Measurements from ENCODE around the gene TBC1D17.

GRCh38 chr19:49878744-49879070 lies 1.2 kb downstream of the TBC1D17 start:
- TF ChIP-seq, protein P1, sequence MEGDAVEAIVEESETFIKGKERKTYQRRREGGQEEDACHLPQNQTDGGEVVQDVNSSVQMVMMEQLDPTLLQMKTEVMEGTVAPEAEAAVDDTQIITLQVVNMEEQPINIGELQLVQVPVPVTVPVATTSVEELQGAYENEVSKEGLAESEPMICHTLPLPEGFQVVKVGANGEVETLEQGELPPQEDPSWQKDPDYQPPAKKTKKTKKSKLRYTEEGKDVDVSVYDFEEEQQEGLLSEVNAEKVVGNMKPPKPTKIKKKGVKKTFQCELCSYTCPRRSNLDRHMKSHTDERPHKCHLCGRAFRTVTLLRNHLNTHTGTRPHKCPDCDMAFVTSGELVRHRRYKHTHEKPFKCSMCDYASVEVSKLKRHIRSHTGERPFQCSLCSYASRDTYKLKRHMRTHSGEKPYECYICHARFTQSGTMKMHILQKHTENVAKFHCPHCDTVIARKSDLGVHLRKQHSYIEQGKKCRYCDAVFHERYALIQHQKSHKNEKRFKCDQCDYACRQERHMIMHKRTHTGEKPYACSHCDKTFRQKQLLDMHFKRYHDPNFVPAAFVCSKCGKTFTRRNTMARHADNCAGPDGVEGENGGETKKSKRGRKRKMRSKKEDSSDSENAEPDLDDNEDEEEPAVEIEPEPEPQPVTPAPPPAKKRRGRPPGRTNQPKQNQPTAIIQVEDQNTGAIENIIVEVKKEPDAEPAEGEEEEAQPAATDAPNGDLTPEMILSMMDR (IDR thresholded peaks at IDR 0.05; ENCODE audit: insufficient read depth, low read depth, low read length), result no peak
- no peak for TF ChIP-seq EZH2 (IDR thresholded peaks at IDR 0.05; ENCODE audit: insufficient read depth, low read length)
